Stimulated activated CD8-positive, alpha-beta memory T cell treated with anti-CD3 and anti-CD28 coated beads, Interleukin-7, amount 100 ng/mL, for 1 hour (primary cell): ENCODE data around the gene DDN.

Experiments used
- DNase-seq, 2 donors: peaks; one replicate each; pipeline ENCODE4 v3.0.0-alpha.2; 2020; ENCODE audit warnings: low read depth in 2 of 2

Gene DDN

GRCh38 chr12:48999371-49000131 lies at the start of gene DDN:
Gene DDN (minus strand): TSS chr12:48999375. CDS start chr12:48999287, 88 bp downstream.
- DNase-seq: no peak

DNA sequence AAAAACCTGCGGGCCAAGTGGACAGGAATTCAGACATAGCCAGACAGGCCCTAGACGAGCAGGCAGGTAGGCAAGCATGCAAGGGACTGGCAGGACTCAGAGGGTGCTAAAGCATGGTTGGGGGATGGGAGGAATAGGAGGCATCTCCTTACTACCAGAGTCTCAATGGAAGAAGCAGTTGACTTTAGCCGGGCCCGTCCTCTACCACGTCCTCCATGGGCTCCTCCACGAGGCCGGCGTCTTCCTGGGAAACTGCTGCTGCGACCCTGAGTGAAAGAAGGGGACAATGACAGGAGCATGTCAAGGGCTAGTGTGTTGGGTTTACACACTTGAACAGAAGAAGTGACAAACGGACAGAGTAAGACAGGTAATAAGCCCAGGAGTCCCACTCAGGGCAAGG lies 49.8 kb upstream of the DDN start:
- DNase-seq: no peak

DNA sequence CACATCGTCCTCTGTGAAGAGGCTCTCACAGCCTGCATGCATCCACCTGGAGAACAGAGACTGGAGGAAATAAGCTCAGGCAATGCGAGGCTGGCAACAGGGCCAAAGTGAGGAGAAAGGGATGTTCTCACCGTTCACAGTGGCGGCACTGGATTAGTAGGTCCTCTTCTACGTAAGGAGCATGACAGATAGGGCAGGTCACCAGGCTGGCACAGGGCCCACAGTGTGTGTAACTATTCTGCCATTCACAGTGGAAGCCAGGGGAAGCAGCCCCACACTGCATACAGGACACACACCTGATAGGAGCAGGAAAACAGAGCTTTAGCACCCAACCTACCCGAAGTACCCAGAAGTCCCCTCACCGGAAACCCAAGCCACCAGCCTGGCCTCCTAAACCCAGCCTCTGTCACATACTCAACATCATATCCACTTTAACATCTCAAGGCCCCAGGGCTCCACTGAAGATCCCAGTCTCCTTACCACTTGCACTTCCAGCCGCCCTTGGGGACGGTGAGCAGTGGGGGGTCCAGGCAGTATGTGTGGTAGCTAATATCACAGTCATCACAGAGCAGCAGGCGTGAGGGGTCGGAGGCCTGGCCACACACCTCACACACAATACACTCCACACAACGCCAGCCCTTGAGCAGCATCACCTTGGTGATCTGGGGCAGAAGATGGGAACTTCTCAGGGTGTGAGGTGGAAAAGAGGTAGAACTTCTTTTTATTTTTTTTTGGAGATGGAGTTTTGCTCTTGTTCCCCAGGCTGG lies 47.1 kb upstream of the DDN start:
- DNase-seq: no peak

DNA sequence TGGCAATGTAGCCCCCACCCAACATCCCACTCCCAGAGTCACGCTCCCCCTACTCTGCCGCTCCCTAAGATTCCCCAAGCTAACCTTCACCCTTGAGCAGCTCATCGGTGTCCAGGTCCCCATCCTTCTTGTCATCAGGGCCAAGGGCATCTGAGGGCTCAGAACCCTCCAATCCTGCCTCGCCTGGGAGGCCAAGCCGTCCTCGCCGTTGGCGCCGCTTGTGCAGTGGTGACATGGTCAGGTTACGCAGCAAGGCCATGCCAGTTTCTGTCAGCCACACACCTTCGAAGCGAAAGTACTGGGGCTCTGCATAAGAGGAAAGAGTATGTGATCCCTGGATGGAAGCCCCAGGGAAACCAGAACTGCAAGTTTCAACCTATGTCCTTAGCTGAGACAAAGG lies 45.5 kb upstream of the DDN start:
- no peak for DNase-seq

GRCh38 chr12:49043856-49044258 lies 44.7 kb upstream of the DDN start:
- peak; percentile 56 to 71 for DNase-seq

- no peak for DNase-seq
These were observed 44.1 kb upstream of the DDN start for GRCh38 chr12:49043241-49043640.

GRCh38 chr12:49041881-49042484 lies 42.8 kb upstream of the DDN start:
- DNase-seq: no peak

- DNase-seq: no peak
These were observed 42.1 kb upstream of the DDN start for GRCh38 chr12:49041036-49041880.

DNA sequence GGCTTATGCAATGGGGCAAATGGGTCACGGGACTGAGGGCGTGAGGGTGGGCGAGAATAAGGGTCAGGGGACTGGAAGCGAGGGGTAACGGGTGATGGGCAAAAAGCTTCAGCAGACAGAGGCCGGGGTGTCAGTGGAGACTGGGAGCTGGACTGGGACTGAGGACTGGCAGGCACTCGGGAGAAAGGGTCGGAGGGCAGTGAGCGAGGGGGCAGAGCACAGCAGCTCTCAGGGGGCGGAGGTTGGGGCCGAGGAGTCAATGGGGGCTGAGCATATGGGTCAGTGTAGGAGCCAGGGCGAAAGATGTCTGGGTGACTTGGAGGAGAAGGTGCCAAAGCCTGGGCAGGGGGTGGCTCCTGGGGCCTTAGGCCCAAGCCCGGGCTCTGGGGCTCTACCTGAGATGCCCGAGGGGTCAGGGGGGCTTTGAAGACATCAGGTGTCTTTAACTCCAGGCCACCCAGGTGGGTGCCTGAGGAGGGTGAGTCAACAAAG lies 41.2 kb upstream of the DDN start:
- DNase-seq: no peak

- no peak for DNase-seq
These were observed 40.5 kb upstream of the DDN start for GRCh38 chr12:49039421-49040363.

DNA sequence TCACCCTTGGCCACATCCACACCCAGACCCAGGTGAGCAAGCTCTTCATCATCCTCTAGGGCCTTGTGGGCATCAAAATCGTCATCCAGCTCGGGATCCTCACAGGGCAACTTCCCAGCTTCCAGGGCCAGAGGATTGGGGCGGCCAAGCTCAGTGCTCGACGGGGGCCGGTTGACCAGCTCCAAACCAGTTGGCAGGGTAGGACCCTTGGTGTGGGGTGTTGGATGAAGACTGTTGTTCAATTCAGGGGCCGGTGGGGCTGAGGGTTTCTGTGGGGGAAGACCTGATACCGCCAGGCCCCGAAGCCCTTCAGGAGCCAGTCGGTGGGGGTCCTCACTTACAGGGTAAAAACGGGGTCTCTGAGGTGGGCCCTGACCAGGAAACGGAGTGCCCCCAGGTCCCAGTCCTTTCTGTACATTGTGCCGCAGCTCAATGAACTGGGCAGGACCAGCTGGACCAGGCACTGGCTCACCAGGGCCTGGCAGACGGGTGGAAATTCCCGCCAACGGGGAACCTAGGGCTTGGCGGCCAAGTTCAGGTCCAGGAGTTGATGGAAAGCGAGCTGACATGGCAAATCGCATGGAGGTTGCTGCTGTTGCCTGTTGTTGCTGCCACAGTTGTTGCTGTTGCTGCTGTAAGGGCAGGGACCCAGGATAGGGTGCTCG lies 39.2 kb upstream of the DDN start:
- DNase-seq: no peak

GRCh38 chr12:49037947-49038237 lies 38.7 kb upstream of the DDN start:
- DNase-seq: no peak

DNA sequence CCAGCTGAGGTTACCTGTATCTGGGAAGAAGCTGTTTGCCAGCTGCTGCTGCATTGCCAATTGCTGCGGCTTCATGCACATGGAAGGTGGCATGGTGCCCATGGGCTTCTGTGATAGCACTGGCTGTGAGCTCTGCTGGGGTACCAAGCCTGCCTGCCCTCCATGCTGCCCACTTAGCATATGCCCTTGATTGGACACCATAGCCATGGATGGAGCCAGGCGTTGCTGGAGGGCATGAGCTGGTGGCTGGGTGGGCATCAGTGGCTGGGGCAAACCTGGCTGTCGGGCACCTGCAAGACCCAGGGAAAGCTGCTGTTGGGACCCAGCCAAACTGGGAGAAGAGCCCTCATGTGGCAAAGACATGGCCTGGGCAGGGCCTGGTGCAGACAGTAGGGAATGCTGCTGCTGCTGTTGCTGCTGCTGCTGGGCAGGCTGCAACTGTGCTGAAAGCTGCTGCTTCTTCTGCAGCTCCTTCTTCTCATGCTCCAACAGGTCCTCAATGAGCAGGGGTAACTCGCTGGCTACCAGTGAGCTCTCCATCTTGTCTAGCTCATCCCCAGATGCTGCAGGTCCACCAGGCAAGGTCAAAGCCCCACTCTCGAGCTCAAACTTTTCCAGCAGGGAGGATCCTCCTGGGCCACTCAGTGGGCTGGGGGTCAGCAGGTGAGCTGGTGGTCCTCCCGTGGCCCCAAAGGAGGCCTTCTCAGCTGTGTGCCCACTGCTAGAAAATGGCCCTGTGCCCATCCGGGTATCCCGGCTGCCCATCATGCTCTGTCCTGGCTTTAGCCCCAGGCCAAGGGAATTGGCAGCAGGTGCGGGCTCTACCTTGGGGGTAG lies 38.2 kb upstream of the DDN start:
- DNase-seq: no peak

- DNase-seq: no peak
These were observed 36.9 kb upstream of the DDN start for GRCh38 chr12:49036029-49036428.

- DNase-seq: no peak
These were observed 35.1 kb upstream of the DDN start for GRCh38 chr12:49034286-49034622.

GRCh38 chr12:49033611-49034285 lies 34.6 kb upstream of the DDN start:
- DNase-seq: no peak

DNA sequence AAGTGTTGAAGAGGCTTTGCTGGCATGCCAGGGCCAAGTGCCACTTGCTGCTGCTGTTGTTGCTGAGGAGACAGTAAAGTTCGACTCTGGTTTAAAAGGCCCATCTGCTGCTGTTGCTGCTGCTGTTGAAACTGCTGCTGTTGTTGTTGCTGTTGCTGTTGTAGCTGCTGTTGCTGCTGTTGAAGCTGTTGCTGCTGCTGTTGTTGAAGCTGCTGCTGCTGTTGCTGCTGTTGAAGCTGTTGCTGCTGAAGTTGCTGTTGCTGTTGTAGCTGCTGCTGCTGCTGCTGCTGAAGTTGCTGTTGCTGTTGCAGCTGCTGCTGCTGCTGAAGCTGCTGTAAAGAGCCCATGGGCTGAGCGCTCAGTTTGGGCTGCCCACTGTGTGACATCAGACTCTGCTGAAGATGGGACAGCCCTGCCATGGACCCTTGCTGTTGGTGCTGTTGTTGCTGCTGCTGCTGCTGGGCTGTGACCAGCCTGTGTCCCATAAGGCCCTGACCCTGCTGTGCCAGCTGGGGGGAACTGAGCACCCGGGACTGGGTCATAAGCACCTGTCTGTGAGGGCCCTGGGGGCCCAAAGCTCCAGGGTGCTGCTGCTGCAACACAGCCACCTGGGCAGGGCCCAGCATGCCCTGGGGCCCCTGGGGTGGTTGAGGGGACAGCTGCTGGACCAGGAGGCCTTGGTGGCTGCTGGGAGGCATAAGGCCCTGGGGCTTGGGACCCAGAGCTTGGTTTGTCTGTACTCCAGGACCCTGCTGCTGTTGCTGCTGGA lies 33.7 kb upstream of the DDN start:
- DNase-seq: no peak

- DNase-seq: no peak
These were observed 33.1 kb upstream of the DDN start for GRCh38 chr12:49032276-49032675.
